OCI-LY1 (cell line): ENCODE measurements around the gene PARD3B.
"Not testable (repeated sequence)": the region's sequence is repeated elsewhere in the genome, so short reads cannot be mapped to it uniquely, and the experiment has no call there.

Source experiments
- EZH2 ChIP-seq: fragments of 200-600 bp; sonication (generic), shearing (Covaris generic); IDR thresholded peaks from 2 replicates; pipeline ENCODE4 v1.8.0; 2017; ENCODE audit warnings: borderline replicate concordance, mixed run types, mild to moderate bottlenecking, antibody characterized with exemption, low read length, moderate library complexity, mixed read lengths
- TF ChIP-seq, protein P1 (sequence below): fragments of 200-600 bp; sonication (generic), shearing (Covaris generic); IDR thresholded peaks from 2 replicates; pipeline ENCODE4 v1.5.1; 2017; ENCODE audit warnings: mild to moderate bottlenecking, antibody characterized with exemption, low read length, moderate library complexity, mixed read lengths

DNA sequence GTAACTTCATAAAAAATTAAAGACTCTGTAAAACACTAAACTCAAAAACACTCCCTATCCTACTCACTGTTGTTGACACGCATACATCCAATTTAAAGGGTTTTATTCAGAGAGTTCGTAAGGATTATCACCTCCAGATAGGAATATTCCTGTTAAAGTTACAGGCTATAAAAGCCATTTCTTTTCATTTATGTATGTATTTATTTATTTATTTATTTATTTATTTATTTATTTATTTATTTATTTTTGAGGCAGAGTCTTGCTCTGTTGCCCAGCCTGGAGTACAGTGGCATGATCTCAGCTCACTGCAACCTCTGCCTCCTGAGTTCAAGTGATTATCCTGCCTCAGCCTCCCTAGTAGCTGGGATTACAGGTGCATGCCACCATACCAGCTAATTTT lies 948.3 kb downstream of the PARD3B start:
- TF ChIP-seq, protein P1, sequence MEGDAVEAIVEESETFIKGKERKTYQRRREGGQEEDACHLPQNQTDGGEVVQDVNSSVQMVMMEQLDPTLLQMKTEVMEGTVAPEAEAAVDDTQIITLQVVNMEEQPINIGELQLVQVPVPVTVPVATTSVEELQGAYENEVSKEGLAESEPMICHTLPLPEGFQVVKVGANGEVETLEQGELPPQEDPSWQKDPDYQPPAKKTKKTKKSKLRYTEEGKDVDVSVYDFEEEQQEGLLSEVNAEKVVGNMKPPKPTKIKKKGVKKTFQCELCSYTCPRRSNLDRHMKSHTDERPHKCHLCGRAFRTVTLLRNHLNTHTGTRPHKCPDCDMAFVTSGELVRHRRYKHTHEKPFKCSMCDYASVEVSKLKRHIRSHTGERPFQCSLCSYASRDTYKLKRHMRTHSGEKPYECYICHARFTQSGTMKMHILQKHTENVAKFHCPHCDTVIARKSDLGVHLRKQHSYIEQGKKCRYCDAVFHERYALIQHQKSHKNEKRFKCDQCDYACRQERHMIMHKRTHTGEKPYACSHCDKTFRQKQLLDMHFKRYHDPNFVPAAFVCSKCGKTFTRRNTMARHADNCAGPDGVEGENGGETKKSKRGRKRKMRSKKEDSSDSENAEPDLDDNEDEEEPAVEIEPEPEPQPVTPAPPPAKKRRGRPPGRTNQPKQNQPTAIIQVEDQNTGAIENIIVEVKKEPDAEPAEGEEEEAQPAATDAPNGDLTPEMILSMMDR, result not testable (repeated sequence)
- TF ChIP-seq EZH2, result not testable (repeated sequence)
